ENCODE results near the gene CYP4A11.
A peak's percentile ranks its signal among the peaks of the same experiment; 100 is the strongest.
"Not testable (repeated sequence)": the region's sequence is repeated elsewhere in the genome, so short reads cannot be mapped to it uniquely, and the experiment has no call there.

CYP4A11 gene, protein sequence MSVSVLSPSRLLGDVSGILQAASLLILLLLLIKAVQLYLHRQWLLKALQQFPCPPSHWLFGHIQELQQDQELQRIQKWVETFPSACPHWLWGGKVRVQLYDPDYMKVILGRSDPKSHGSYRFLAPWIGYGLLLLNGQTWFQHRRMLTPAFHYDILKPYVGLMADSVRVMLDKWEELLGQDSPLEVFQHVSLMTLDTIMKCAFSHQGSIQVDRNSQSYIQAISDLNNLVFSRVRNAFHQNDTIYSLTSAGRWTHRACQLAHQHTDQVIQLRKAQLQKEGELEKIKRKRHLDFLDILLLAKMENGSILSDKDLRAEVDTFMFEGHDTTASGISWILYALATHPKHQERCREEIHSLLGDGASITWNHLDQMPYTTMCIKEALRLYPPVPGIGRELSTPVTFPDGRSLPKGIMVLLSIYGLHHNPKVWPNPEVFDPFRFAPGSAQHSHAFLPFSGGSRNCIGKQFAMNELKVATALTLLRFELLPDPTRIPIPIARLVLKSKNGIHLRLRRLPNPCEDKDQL

GRCh38 chr1:46941135-46941694 lies at the start of gene CYP4A11:
CYP4A11 (minus strand) TSS chr1:46941476; CDS start chr1:46941433, 43 bp downstream.
- no peak for DNase-seq

GRCh38 chr1:46990541-46990940 lies 49.3 kb upstream of the CYP4A11 start:
- not testable (repeated sequence) for DNase-seq

DNA sequence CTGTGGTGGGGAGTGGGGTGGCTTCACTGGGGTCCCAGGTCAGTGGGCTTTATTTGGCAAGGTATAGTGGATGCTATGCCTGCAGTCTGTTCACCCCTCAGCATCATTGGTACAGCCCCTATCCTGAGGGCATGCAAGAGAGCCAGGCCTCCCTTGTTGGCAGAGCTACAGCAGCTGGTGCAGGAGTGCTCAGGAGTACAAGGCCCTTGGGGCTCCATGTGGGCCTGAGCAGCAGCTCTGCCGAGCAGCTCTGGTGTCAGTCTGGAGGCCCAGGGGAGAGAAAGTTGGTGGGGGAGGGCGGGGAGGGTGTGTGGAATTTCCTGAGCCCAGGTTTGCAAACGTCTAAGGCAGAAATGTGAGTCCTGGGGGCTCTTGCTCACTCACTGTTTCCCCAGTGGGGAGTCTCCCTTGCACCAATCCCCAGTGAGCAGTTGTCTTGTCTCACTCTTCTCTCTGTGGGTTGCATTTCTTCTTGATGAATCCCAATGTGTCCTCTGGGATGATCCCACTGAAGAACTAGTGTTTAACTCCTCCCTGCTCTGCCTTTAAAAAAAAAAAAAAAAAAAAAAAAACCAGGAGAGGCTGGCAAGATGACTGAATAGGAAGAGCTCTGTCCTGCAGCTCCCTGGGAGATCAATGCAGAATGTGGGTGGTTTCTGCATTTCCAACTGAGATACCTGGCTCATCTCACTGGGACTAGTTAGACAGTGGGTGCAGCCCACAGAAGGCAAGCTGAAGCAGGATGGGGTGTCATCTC lies 42.7 kb upstream of the CYP4A11 start:
- DNase-seq = no peak

GRCh38 chr1:46983166-46983829 lies 42.0 kb upstream of the CYP4A11 start:
- no peak for DNase-seq

DNA sequence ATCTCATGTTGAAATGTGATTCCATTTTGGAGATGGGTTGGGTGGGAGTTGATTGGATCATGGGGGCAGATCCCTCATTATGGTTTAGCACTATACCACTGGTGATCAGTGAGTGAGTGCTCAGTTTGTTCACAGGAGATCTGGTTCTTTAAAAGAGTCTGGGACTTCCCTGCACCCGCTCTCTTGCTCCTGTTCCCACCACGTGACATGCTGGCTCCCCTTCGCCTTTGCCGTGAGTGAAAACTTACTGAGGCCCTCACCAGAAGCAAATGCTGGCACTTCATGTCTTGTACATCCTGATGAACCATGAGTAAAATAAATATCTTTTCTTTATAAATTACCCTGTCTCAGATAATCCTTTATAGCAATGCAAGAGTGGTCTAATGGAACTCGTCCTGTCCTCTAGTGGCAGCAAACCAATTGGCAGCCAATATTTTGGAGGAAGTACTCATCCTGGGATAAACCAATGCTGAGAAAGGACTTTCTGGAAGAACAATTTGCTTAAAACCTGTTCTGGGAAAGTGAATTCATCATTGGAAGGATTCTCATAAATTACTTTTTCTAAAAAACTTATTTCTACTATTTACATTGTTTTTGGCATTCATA lies 27.8 kb upstream of the CYP4A11 start:
- no peak for DNase-seq

DNA sequence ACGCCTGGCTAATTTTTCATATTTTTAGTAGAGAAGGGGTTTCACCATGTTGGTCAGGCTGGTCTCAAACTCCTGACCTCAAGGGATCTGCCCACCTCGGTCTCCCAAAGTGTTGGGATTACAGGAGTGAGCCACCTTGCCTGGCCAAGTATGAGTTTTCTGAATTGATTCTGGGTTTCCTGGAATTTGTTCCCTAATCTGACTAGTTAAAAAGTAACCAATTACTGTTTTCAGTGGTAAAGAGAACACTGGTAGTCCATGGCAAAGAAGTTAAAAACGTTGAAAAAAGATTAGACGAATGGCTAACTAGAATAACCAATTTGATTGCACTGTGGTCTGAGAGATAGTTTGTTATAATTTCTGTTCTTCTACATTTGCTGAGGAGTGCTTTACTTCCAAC lies 21.0 kb upstream of the CYP4A11 start:
- DNase-seq = not testable (repeated sequence)

DNA sequence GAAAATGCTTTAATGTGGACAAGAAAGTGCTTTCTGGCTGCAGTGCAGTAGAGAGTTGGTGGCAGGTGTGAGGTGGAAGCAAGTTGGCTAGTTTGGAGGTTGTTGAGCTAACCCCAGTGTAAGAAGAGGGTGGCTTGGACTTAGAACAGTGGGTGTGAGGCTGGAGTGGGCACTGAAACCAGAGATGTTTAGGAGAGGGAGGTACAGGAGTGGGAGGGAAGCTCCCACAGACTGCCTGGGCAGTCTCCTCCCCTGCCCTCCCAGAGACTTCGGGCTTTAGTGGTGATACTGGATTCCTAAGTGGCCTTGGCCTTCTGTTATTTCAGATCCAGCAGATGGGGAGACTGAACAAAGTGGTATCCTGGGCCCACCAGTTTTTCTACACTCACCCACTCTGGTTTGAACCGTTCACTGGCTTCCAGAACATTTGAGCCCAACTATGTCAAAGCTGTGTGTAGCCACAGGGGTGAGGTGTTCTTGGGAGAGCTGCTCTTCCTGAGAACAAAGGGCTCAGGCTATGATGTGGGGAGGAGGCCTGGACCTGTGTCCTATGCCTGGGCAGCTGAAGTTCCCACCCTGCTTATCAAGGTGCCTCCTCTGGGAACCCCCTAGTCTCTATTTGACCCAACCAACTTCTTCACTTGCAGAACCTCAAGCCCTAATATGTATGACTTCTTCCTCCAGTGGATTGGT lies 19.9 kb upstream of the CYP4A11 start:
- DNase-seq = no peak

DNA sequence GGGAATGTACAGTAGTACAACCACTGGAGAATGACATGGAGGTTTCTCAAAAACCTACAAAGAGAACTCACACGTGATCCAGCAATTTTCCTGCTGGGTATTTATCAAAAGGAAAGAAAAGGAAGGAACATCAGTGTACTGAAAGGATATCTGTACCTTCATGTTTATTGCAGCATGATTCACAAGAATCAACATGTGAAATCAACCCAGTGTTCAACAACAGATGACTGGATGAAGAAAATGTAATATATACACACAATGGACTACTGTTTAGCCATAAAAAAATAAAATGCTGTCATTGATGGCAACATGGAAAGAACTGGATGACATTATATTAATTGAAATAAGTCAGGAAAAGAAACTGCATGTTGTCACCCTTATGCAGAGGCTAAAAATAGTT lies 19.0 kb upstream of the CYP4A11 start:
- DNase-seq = no peak

- DNase-seq = not testable (repeated sequence)
These were observed 13.8 kb upstream of the CYP4A11 start for GRCh38 chr1:46955116-46955515.

- not testable (repeated sequence) for DNase-seq
These were observed 12.6 kb upstream of the CYP4A11 start for GRCh38 chr1:46953847-46954246.

GRCh38 chr1:46949417-46949666 lies 8.1 kb upstream of the CYP4A11 start:
- not testable (repeated sequence) for DNase-seq

- no peak for DNase-seq
These were observed 7.5 kb upstream of the CYP4A11 start for GRCh38 chr1:46948629-46949416.

DNA sequence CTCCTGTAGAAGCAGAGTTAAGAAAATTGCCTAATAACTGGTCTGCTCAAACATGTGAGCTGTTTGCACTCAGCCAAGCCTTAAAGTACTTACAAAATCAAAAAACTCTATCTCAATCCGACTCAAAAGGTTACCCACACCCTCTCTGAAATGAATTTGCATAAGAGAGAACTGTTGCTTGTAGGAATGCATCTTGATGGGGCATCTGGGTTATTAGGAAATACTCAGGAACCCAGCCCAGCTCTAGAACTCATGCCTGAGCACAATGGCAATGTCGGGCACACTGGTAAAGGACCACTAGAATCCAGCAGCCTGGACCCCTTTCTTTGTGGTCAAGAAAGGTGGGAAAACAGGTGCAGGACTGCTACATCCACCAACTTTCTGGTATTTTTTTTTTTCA lies 6.4 kb upstream of the CYP4A11 start:
- not testable (repeated sequence) for DNase-seq

DNA sequence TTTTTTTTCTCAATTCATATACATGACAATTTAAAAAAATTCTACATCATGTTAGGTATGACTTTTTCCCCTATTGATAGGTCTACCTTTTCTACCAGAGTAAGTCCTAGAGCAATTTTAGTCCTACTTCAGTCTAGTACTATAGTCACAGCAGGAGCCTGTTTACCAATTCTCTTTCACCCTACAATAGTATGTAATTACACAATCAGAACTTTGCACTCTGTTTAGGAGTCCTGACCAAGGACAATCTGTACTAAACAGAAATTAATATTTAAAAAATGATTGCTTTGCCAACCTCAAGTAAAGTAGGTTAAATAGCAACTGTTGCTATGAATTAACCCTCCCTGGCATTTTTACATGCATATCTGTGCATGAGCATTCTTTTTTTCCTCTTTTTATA lies 810 bp upstream of the CYP4A11 start:
- DNase-seq = no peak

DNA sequence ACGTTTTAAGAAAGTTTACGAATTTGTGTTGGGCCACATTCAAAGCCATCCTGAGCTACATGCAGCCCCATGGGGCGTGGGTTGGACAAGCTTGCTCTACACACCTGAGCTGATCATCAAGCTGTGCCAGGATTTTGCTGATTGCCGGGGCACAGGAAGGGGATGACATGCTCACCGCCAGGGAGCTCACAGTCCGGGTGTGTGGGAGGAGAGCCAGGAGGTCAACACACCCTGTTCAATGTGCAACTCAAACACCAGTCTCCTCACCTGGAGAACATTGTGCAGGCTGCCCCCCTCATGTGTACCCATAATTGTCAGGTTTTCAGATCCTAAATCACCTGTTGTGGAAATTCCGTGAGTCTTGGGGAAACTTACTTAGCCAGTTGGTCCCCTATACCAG lies 969 bp downstream of the CYP4A11 start:
- no peak for DNase-seq

DNA sequence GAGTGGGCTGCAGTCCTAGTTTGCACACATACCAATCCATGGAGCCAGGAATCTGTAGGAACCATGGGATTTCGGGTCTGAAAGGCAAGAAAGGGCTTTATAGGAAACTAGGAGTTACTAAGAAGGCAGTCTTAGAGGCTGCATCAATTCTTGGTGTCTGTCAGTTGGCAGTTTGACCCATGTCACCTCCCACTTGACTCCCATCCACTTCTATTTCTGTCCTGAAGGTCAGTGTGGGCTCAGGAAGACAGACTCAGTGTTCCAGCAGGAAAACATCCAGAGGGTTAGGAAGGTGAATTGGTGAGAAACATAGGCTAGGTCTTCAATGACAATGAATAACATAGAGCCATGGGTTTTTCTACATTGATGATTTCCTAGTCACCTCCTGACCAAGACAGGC lies 4.0 kb downstream of the CYP4A11 start:
- DNase-seq = no peak

DNA sequence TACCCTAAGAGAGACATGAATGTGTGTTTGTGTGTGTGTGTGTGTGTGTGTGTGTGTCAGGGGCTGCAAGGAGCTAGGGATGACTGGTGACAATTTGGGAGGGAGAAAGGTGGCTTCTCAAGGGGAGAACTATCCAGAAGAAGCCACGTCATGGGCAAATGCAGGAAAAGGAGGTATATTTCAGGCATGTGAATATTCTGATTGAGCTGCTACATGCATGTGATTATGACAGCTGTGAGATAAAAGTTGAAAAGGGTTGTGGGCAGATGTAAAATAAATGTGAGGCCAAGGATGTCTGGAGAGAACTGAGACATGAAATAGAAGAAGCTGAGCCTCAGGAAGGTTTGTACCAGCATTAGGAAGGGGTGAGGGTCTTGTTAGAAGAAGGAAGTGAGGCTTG lies 4.5 kb downstream of the CYP4A11 start:
- no peak for DNase-seq

DNA sequence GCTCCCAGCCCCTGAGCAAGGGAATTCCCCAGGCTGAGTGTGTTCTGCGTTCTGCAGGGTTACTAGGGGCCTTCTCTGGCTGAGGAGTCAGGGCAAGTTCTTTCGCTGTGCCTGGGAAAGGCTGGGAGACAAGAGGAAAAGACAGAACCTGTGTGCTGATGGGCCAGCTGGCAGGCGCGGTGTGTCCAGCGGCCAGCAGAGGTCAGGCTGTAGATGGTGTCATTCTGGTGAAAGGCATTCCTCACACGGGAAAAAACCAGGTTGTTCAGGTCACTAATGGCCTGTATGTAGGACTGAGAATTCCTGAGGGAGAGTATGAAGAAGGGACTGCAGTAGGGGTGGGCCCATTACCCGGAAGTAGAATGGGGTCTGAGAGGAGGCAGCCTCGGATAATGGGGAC lies 6.4 kb downstream of the CYP4A11 start:
- peak in 2 of 3 donors; percentile 1 to 2 for DNase-seq

- not testable (repeated sequence) for DNase-seq
These were observed 9.3 kb downstream of the CYP4A11 start for GRCh38 chr1:46932020-46932419.

GRCh38 chr1:46931151-46931550 lies 10.1 kb downstream of the CYP4A11 start:
- DNase-seq = no peak

GRCh38 chr1:46927249-46927835 lies 13.9 kb downstream of the CYP4A11 start:
- DNase-seq = no peak
